Heart right ventricle (tissue), 16 donors: ENCODE results near the gene LZTS3. TPM values are rescaled to one million over a fixed set of nuclear protein-coding genes. Genes with fewer than 3 reads are reported as not detected.

ENCODE experiments used
- ATAC-seq, 8 donors: fragments of 200-7000 bp; cut with Tn5 transposase; one replicate each; pipeline ENCODE4 v1.9.1; 2020; ENCODE audit warnings: mild to moderate bottlenecking in 8 of 8, moderate library complexity in 8 of 8, moderate number of reproducible peaks in 1 of 8
- DNase-seq, 2 donors: peaks; one replicate each; pipeline ENCODE4 v3.0.0-alpha.2; 2020
- H3K27ac ChIP-seq, 10 donors: fragments of 200-600 bp; sonication (generic) in 2 of 10; one replicate each; pipeline versions ENCODE4 v1.5.0 to v1.8.0; 2020 to 2022; ENCODE audit warnings: mild to moderate bottlenecking in 3 of 10
- H3K27me3 ChIP-seq, 7 donors: fragments of 200-600 bp; one replicate each; pipeline ENCODE4 v1.8.0; 2021 to 2022; ENCODE audit warnings: mild to moderate bottlenecking in 2 of 7
- H3K36me3 ChIP-seq, 9 donors: fragments of 200-600 bp; sonication (generic) in 1 of 9; one replicate each; pipeline versions ENCODE4 v1.5.0 to v1.8.0; 2020 to 2022; ENCODE audit warnings: mild to moderate bottlenecking in 2 of 9
- H3K4me1 ChIP-seq, 9 donors: fragments of 200-600 bp; sonication (generic) in 1 of 9; one replicate each; pipeline versions ENCODE4 v1.5.0 to v1.8.0; 2020 to 2022; ENCODE audit warnings: mild to moderate bottlenecking in 4 of 9
- H3K4me3 ChIP-seq, 10 donors: fragments of 200-600 bp; sonication (generic) in 2 of 10; one replicate each; pipeline versions ENCODE4 v1.5.0 to v1.8.0; 2020 to 2022; ENCODE audit warnings: mild to moderate bottlenecking in 7 of 10, moderate library complexity in 2 of 10
- H3K9me3 ChIP-seq, 11 donors: fragments of 200-600 bp in 10 of 11; sonication (generic) in 2 of 11; one replicate each; pipeline versions ENCODE4 v1.5.0 to v1.8.0; 2013 to 2022; ENCODE audit warnings: mild to moderate bottlenecking in 2 of 11, control low read depth in 1 of 11, moderate library complexity in 1 of 11
- CTCF ChIP-seq, 9 donors: fragments of 200-600 bp; sonication (generic) in 2 of 9; IDR thresholded peaks; one replicate each; pipeline versions ENCODE4 v1.5.0 to v1.8.0; 2021 to 2022; ENCODE audit warnings: antibody characterized with exemption in 9 of 9, mild to moderate bottlenecking in 5 of 9, moderate library complexity in 1 of 9
- WGBS, 2 donors: extraction: QIAGEN DNeasy Blood & Tissue Kit; methylation state at CpG; one replicate each; pipeline ENCODE4 v1.1.7; 2013; ENCODE audit warnings: inconsistent platforms in 1 of 2; 5-methylcytosine and 5-hydroxymethylcytosine counted together
- intact Hi-C, 10 donors: fragments of 100-400 bp; cut with DNase I; formaldehyde crosslinking; loops; one replicate each; pipeline versions ENCODE4 v1.11.1 to v1.14.2; 2022
- polyA plus RNA-seq, 2 donors: library from polyadenylated mRNA; stranded (reverse); fragments of 200-250 nt; gene quantifications; one replicate each; pipeline ENCODE4 v1.2.3, GENCODE V29; 2013
- total RNA-seq, 10 donors: library from RNA; stranded (reverse); fragmentation: NEBNext Ultra II Directional in 3 of 10; extraction: Animal tissue kit (Norgen Biotek cat#: 25700) in 3 of 10; gene quantifications; one replicate each; pipeline versions ENCODE4 v1.2.1 to v1.2.4, GENCODE V29; 2021 to 2023
- donor health status: Arrhythmogenic right ventricular cardiomyopathy.
- donor health status: ischemic (EF 13 %, LVEDD 7.1; RV severe dilation, severe dysfunction).
- donor health status: healthy with polysubstance abuse.
- donor health status: DM: no; HTN: yes; CAD: no.
- donor health status: DM: no; HTN: no; CAD: no.
- donor health status: ischemic (EF 25% LVEDD 6.9; RV normal size, moderate dysfunction).
- donor health status: ischemic (EF 25% LVEDD 5.7; RV mildly dilated, moderate dysfunction).
- donor health status: healthy.
- donor health status: DM: yes; HTN: yes; CAD: no.
- donor health status: Ischemic cardiomyopathy.
- donor health status: ischemic (EF 35%, LVEDD 5.7; RV mildly dilated, moderate dysfunction).
- donor health status: nonischemic (EF 11% LVEDD 7.7; RV severe dilation, severe dysfunction).
- donor health status: DM: yes; HTN: yes; CAD: no.
- donor health status: PGD.
- donor health status: ischemic (EF 29% LVEDD 5.4; RV normal size, mild dysfunction).
- donor health status: nonischemic (EF 23%, LVEDD 6.1; RV moderate dilation, normal function).

Gene LZTS3
- total and polyA plus RNA-seq, 12 donors = 7.1 to 27.0 (median 9.5) TPM

- H3K4me1 ChIP-seq = peaks cover 17 to 45% (median 36%) of the 10 kb centered on the region in 9 donors
- DNase-seq (no peak), ATAC-seq (no peak)
- no peak overlapping the region for H3K4me3 ChIP-seq
- H3K36me3 ChIP-seq = no peaks in the 10 kb centered on the region
- no peak for TF ChIP-seq CTCF (IDR thresholded peaks at IDR 0.05)
- no peaks in the 10 kb centered on the region for H3K9me3 ChIP-seq
- intact Hi-C loops = loop anchor here in 1 of 10 donors (5.0 kb wide), 1 partner anchor 41 kb away; the partner anchor contains the start of gene DDRGK1
- H3K27ac ChIP-seq = no peak overlapping the region
- peaks cover 0 to 3% (median 0%) of the 10 kb centered on the region in 7 donors for H3K27me3 ChIP-seq
- WGBS, 2 donors = 67 to 72% methylated on average over 5 of the region's 5 CpGs
These were observed 11.9 kb downstream of the LZTS3 start for GRCh38 chr20:3161316-3162079.

- Histone ChIP-seq H3K27ac (peak overlapping the region in 8 of 10 donors; percentile 84 to 95 (median 92)), H3K4me1 (peaks cover 14 to 44% (median 34%) of the 10 kb centered on the region in 9 donors), H3K27me3 (no peaks in the 10 kb centered on the region), H3K4me3 (peak overlapping the region; percentile 16 to 99 (median 94)), H3K9me3 (no peaks in the 10 kb centered on the region), H3K36me3 (peaks cover 0 to 6% (median 2%) of the 10 kb centered on the region in 9 donors)
- intact Hi-C loops = loop anchor here in 1 of 10 donors (5.0 kb wide), 1 partner anchor 42 kb away; the partner anchor contains the start of gene DDRGK1
- DNase-seq = no peak
- TF ChIP-seq CTCF (IDR thresholded peaks at IDR 0.05) = no peak
- ATAC-seq = no peak
- 94 to 95% methylated on average over 6 of the region's 6 CpGs for WGBS, 2 donors
These were observed 12.9 kb downstream of the LZTS3 start for GRCh38 chr20:3160418-3160817.

- DNase-seq (no peak), ATAC-seq (peak in 2 of 8 donors; percentile 5 to 12)
- Histone ChIP-seq H3K27ac (peak overlapping the region in 9 of 10 donors; percentile 84 to 95 (median 92)), H3K9me3 (no peaks in the 10 kb centered on the region), H3K27me3 (no peaks in the 10 kb centered on the region), H3K4me1 (peaks cover 14 to 51% (median 34%) of the 10 kb centered on the region in 9 donors), H3K4me3 (peak overlapping the region; percentile 71 to 99 (median 94)), H3K36me3 (peaks cover 0 to 20% (median 10%) of the 10 kb centered on the region in 9 donors)
- intact Hi-C loops = no loop called here
- 1 to 2% methylated on average over 10 of the region's 10 CpGs for WGBS, 2 donors
- no peak for TF ChIP-seq CTCF (IDR thresholded peaks at IDR 0.05)
These were observed 14.3 kb downstream of the LZTS3 start for GRCh38 chr20:3158968-3159431.

- no peaks in the 10 kb centered on the region for H3K27me3 ChIP-seq
- DNase-seq (no peak), ATAC-seq (no peak)
- no peak for TF ChIP-seq CTCF (IDR thresholded peaks at IDR 0.05)
- peak overlapping the region in 6 of 10 donors; percentile 86 to 98 (median 92) for H3K4me3 ChIP-seq
- no peaks in the 10 kb centered on the region for H3K9me3 ChIP-seq
- intact Hi-C loops = no loop called here
- WGBS, 2 donors = 81% methylated on average over 11 of the region's 11 CpGs
- peaks cover 14 to 60% (median 34%) of the 10 kb centered on the region in 9 donors for H3K4me1 ChIP-seq
- H3K36me3 ChIP-seq = peaks cover 0 to 26% (median 10%) of the 10 kb centered on the region in 9 donors
- peak overlapping the region in 1 of 10 donors; percentile 94 for H3K27ac ChIP-seq
These were observed 15.5 kb downstream of the LZTS3 start for GRCh38 chr20:3157817-3158216.
